Body of pancreas (tissue), 4 donors: ENCODE measurements around the gene ZBTB5. TPM values are rescaled to one million over a fixed set of nuclear protein-coding genes. Genes with fewer than 3 reads are reported as not detected.
"Not testable (repeated sequence)": the region's sequence is repeated elsewhere in the genome, so short reads cannot be mapped to it uniquely, and the experiment has no call there.

Source experiments
- ATAC-seq: fragments of 150-250 bp; one replicate; pipeline ENCODE4 v1.9.1; 2016
- DNase-seq, 4 donors: peaks; one replicate each; pipeline ENCODE4 v3.0.0-alpha.2; 2019
- H3K27ac ChIP-seq, 4 donors: fragments of 200-600 bp; sonication (generic); 1 replicate in 3 of 4; 2 replicates in 1 of 4; pipeline versions ENCODE4 v1.5.1 to v1.6.1; 2016 to 2019; ENCODE audit warnings: mild to moderate bottlenecking in 1 of 4, mixed read lengths in 1 of 4, moderate library complexity in 1 of 4
- H3K27me3 ChIP-seq, 2 donors: fragments of 200-600 bp; sonication (generic); one replicate each; pipeline ENCODE4 v1.6.0; 2016; ENCODE audit warnings: mild to moderate bottlenecking in 1 of 2
- H3K36me3 ChIP-seq, 2 donors: fragments of 200-600 bp; sonication (generic); replicated peaks in 1 of 2; 2 replicates each; pipeline ENCODE4 v1.5.1; 2016; ENCODE audit warnings: low read depth in 2 of 2; ENCODE audit not compliant: insufficient read depth in 1 of 2
- H3K4me1 ChIP-seq: fragments of 200-600 bp; sonication (generic); one replicate; pipeline ENCODE4 v1.6.0; 2016
- H3K4me3 ChIP-seq, 2 donors: fragments of 200-600 bp; sonication (generic); 1 replicate in 1 of 2; 2 replicates in 1 of 2; pipeline ENCODE4 v1.5.1; 2016 to 2019
- H3K9me3 ChIP-seq, 3 donors: fragments of 200-600 bp; sonication (generic); 1 replicate in 2 of 3; 2 replicates in 1 of 3; pipeline ENCODE4 v1.5.1; 2016
- POLR2A ChIP-seq, 3 donors: fragments of 450-650 bp; IDR thresholded peaks; one replicate each; pipeline ENCODE4 v1.6.1; 2016; ENCODE audit warnings: antibody characterized with exemption in 3 of 3, mild to moderate bottlenecking in 2 of 3
- WGBS, 2 donors: methylation state at CpG; one replicate each; pipeline ENCODE4 v1.1.5; 2017; 5-methylcytosine and 5-hydroxymethylcytosine counted together
- intact Hi-C: fragments of 100-400 bp; cut with DNase I; formaldehyde crosslinking; loops from one replicate; pipeline ENCODE4 v1.15.1; 2023
- total RNA-seq, 2 donors: library from RNA; depleted of rRNA; stranded (reverse); fragments of >200 nt; gene quantifications; one replicate each; pipeline ENCODE4 v1.1.0, GENCODE V29; 2016
- TF ChIP-seq, protein P1 (sequence below), 7 experiments: fragments of 450-650 bp in 4 of 7; fragments of 200-600 bp in 3 of 7; sonication (generic) in 3 of 7; IDR thresholded peaks; one replicate each; pipeline ENCODE4 v1.5.1; 2016 to 2019; ENCODE audit warnings: antibody characterized with exemption in 7 of 7

The ZBTB5 gene
- total RNA-seq, 2 donors from 2014 or later = 8.8 to 9.9 TPM

DNA sequence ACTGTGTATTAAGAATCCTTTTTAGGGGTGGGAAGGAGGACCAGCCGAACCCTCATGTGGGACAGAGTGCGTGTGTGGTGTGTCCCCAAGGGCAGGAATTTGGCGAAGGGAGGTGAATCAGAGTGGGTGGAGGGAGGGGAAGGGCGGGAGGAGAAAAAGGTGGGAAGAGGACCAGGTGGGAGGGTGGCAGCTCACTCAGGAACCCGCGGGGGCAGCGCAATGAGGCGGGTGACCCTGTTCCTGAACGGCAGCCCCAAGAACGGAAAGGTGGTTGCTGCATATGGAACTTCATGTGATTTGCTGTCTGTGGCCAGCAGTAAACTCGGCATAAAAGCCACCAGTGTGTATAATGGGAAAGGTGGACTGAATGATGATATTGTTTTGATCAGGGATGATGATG is 11.7 kb upstream of the ZBTB5 start:
- H3K27ac ChIP-seq = no peak overlapping the region
- intact Hi-C loops = no loop called here
- H3K4me1 ChIP-seq = peaks cover 8% of the 10 kb centered on the region
- no peaks in the 10 kb centered on the region for H3K27me3 ChIP-seq
- H3K36me3 ChIP-seq = no peaks in the 10 kb centered on the region
- DNase-seq (peak in 1 of 4 donors; percentile 39), ATAC-seq (no peak)
- no peak overlapping the region for H3K4me3 ChIP-seq
- TF ChIP-seq, protein P1, sequence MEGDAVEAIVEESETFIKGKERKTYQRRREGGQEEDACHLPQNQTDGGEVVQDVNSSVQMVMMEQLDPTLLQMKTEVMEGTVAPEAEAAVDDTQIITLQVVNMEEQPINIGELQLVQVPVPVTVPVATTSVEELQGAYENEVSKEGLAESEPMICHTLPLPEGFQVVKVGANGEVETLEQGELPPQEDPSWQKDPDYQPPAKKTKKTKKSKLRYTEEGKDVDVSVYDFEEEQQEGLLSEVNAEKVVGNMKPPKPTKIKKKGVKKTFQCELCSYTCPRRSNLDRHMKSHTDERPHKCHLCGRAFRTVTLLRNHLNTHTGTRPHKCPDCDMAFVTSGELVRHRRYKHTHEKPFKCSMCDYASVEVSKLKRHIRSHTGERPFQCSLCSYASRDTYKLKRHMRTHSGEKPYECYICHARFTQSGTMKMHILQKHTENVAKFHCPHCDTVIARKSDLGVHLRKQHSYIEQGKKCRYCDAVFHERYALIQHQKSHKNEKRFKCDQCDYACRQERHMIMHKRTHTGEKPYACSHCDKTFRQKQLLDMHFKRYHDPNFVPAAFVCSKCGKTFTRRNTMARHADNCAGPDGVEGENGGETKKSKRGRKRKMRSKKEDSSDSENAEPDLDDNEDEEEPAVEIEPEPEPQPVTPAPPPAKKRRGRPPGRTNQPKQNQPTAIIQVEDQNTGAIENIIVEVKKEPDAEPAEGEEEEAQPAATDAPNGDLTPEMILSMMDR (IDR thresholded peaks at IDR 0.05) = no peak
- TF ChIP-seq POLR2A (IDR thresholded peaks at IDR 0.05) = no peak
- WGBS, 2 donors = 31 to 33% methylated on average over 11 of the region's 11 CpGs
- no peaks in the 10 kb centered on the region for H3K9me3 ChIP-seq

GRCh38 chr9:37474438-37474837 is 9.2 kb upstream of the ZBTB5 start:
- WGBS, 2 donors = 75 to 83% methylated on average over 3 of the region's 3 CpGs
- no peaks in the 10 kb centered on the region for H3K36me3 ChIP-seq
- H3K27me3 ChIP-seq = no peaks in the 10 kb centered on the region
- H3K4me1 ChIP-seq = peaks cover 10% of the 10 kb centered on the region
- intact Hi-C loops = no loop called here
- no peak for TF ChIP-seq POLR2A (IDR thresholded peaks at IDR 0.05)
- TF ChIP-seq, protein P1 (IDR thresholded peaks at IDR 0.05) = no peak
- H3K9me3 ChIP-seq = no peaks in the 10 kb centered on the region
- no peak overlapping the region for H3K27ac ChIP-seq
- H3K4me3 ChIP-seq = no peak overlapping the region
- DNase-seq (no peak), ATAC-seq (no peak)

DNA sequence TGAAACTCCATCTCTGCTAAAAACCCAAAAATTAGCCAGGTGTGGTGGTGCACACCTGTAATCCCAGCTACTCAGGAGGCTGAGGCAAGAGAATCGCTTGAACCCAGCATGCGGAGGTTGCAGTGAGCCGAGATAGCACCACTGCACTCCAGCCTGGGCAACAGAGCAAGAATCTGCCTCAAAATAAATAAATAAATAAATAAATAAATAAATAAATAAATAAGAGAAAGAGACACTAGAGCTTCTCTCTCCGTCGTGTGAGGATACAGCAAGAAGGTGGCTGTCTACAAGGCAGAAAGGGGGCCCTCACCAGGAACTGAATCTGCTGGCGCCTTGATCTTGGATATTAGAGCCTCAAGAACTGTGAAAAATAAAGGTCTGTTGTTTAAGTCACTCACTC is 8.7 kb upstream of the ZBTB5 start:
- DNase-seq, ATAC-seq, intact Hi-C loops, H3K4me3 ChIP-seq, H3K27me3 ChIP-seq, H3K4me1 ChIP-seq, H3K36me3 ChIP-seq, H3K27ac ChIP-seq, H3K9me3 ChIP-seq: not testable (repeated sequence)
- WGBS, 2 donors = 60 to 63% methylated on average over 6 of the region's 6 CpGs

GRCh38 chr9:37471942-37472684 is 6.9 kb upstream of the ZBTB5 start:
- Histone ChIP-seq H3K4me1 (peaks cover 10% of the 10 kb centered on the region), H3K27ac (peak overlapping the region in 3 of 4 donors; percentile 69 to 80 (median 76)), H3K4me3 (no peak overlapping the region), H3K36me3 (no peaks in the 10 kb centered on the region), H3K27me3 (no peaks in the 10 kb centered on the region), H3K9me3 (no peaks in the 10 kb centered on the region)
- intact Hi-C loops = no loop called here
- WGBS, 2 donors = 13% methylated on average over 7 of the region's 7 CpGs
- TF ChIP-seq, protein P1 (IDR thresholded peaks at IDR 0.05) = no peak
- TF ChIP-seq POLR2A (IDR thresholded peaks at IDR 0.05) = peak in 1 of 3 donors; percentile 24
- ATAC-seq (peak; percentile 84), DNase-seq (no peak)

GRCh38 chr9:37468620-37469019 is 3.4 kb upstream of the ZBTB5 start:
- ATAC-seq = no peak
- intact Hi-C loops = no loop called here
- no peak overlapping the region for H3K27ac ChIP-seq

DNA sequence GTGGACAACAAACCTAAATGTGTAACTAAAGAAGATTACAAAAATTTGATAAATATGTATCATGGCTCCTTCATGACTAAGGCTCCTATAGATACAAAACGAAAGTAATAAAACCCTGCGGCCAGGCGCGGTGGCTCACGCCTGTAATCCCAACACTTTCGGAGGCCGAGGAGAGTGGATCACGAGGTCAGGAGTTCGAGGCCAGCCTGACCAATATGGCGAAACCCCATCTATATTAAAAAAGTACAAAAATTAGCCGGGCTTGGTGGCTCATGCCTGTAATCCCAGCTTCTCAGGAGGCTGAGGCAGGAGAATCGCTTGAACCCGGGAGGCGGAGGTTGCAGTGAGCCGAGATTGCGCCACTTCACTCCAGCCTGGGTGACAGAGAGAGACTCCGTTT is 2.3 kb upstream of the ZBTB5 start:
- H3K4me1 ChIP-seq = peaks cover 26% of the 10 kb centered on the region
- H3K27me3 ChIP-seq, H3K36me3 ChIP-seq, H3K4me3 ChIP-seq, H3K27ac ChIP-seq, H3K9me3 ChIP-seq, DNase-seq, ATAC-seq, intact Hi-C loops: not testable (repeated sequence)
- 93 to 97% methylated on average over 17 of the region's 17 CpGs for WGBS, 2 donors

More at GRCh38 chr9:37468620-37469019, 3.4 kb upstream of the ZBTB5 start:
- H3K4me3 ChIP-seq = no peak overlapping the region
- no peak for TF ChIP-seq POLR2A (IDR thresholded peaks at IDR 0.05)
- TF ChIP-seq, protein P1 (IDR thresholded peaks at IDR 0.05) = no peak
- WGBS, 2 donors = 94 to 95% methylated on average over 6 of the region's 6 CpGs
- no peak for DNase-seq
- H3K4me1 ChIP-seq = peaks cover 18% of the 10 kb centered on the region
- H3K9me3 ChIP-seq = no peaks in the 10 kb centered on the region
- no peaks in the 10 kb centered on the region for H3K27me3 ChIP-seq
- H3K36me3 ChIP-seq = no peaks in the 10 kb centered on the region
